NCI-H146 (cell line): ENCODE measurements around the gene GTF3C2.

Experiments used
- DNase-seq: peaks from one replicate; lab custom pipeline; 2025; lab: John Stamatoyannopoulos, UW

GTF3C2 gene

GRCh38 chr2:27297195-27297594 lies 59.4 kb downstream of the GTF3C2 start:
- no peak for DNase-seq

DNA sequence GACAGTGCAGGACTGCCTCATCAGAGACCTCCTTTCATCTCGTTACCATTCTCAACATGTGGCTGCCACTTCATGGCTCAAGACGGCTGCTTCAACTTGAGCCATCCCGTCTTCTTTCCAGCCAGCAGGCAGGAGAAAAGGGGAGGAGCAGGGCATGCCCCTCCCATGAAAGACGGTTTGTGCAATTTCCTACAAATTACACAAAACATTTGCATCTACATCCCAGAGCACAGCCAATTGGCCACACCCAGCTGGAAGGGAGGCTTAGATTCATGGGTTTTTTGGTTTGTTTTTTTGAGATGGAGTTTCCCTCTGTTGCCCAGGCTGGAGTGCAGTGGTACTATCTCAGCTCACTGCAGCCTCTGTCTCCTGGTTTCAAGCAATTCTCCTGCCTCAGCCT lies 60.1 kb downstream of the GTF3C2 start:
- DNase-seq = no peak

DNA sequence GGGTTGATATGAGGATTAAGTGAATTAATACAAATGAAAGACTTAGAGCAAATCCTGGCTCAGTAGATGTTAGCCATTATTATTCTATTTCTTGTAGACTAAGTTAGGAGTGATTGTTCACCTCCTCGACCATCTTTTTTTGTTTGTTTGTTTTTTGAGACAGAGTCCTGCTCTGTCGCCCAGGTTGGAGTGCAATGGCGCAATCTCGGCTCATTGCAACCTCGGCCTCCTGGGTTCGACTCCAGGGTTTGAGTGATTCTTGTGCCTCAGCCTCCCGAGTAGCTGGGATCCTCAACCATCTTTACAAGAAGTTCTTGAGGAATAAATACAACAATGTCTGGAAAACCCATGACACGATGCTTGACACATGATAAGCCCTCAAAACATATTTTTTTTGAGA lies 61.6 kb downstream of the GTF3C2 start:
- no peak for DNase-seq

GRCh38 chr2:27291865-27292264 lies 64.7 kb downstream of the GTF3C2 start:
- no peak for DNase-seq

GRCh38 chr2:27290549-27290948 lies 66.0 kb downstream of the GTF3C2 start:
- DNase-seq = no peak

GRCh38 chr2:27288610-27289009 lies 68.0 kb downstream of the GTF3C2 start:
- DNase-seq = no peak

- no peak for DNase-seq
These were observed 71.1 kb downstream of the GTF3C2 start for GRCh38 chr2:27285481-27285880.

- no peak for DNase-seq
These were observed 71.6 kb downstream of the GTF3C2 start for GRCh38 chr2:27284996-27285395.

- no peak for DNase-seq
These were observed 73.7 kb downstream of the GTF3C2 start for GRCh38 chr2:27282892-27283291.

GRCh38 chr2:27281855-27282559 lies 74.6 kb downstream of the GTF3C2 start, which contains the start of gene TRIM54:
Gene TRIM54, plus strand, starts transcription at chr2:27282429. Its CDS starts 303 bp downstream, at chr2:27282732.
- no peak for DNase-seq

- no peak for DNase-seq
These were observed 75.1 kb downstream of the GTF3C2 start for GRCh38 chr2:27281442-27281841.

GRCh38 chr2:27280826-27281225 lies 75.7 kb downstream of the GTF3C2 start:
- no peak for DNase-seq

DNA sequence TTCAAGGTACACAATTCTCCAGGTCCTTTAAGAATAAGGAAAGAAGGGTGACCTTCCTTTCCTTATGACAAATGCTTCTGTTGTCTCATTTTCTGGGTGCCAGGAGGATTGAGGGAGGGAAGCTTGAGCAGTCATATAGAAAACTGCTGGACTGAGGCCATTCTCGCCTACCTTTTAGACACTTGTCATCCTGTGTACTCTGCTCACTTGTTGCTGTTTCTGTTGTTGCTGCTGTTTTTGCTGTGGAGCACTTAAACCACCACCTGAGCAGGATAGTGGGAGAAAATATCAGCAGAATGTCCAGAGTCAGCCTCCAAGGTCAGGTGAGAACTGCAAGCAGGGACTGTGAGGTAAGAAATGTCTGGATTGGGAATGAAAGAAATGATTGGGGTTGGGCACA lies 78.6 kb downstream of the GTF3C2 start:
- DNase-seq = no peak
